NCI-H774 (cell line): Measurements from ENCODE around the gene MPRIP.
"Not testable (repeated sequence)": the region's sequence is repeated elsewhere in the genome, so short reads cannot be mapped to it uniquely, and the experiment has no call there.

Experiments
- DNase-seq: peaks from one replicate; lab custom pipeline; 2025; lab: John Stamatoyannopoulos, UW

Gene MPRIP

GRCh38 chr17:17011043-17011907 lies 31.0 kb upstream of the MPRIP start:
- not testable (repeated sequence) for DNase-seq

- DNase-seq, result not testable (repeated sequence)
Measured at GRCh38 chr17:17013828-17014747, 28.2 kb upstream of the MPRIP start.

- not testable (repeated sequence) for DNase-seq
Measured at GRCh38 chr17:17014748-17015124, 27.5 kb upstream of the MPRIP start.

- no peak for DNase-seq
Measured at GRCh38 chr17:17015230-17015629, 27.0 kb upstream of the MPRIP start.

- not testable (repeated sequence) for DNase-seq
Measured at GRCh38 chr17:17016199-17017197, 25.8 kb upstream of the MPRIP start.

GRCh38 chr17:17017343-17018014 lies 24.8 kb upstream of the MPRIP start:
- DNase-seq, result no peak

- DNase-seq, result no peak
Measured at GRCh38 chr17:17018021-17018441, 24.2 kb upstream of the MPRIP start.

- no peak for DNase-seq
Measured at GRCh38 chr17:17018612-17019429, 23.4 kb upstream of the MPRIP start.

GRCh38 chr17:17019430-17019762 lies 22.9 kb upstream of the MPRIP start:
- no peak for DNase-seq

- no peak for DNase-seq
Measured at GRCh38 chr17:17019891-17020456, 22.3 kb upstream of the MPRIP start.

GRCh38 chr17:17020821-17021193 lies 21.4 kb upstream of the MPRIP start:
- DNase-seq, result no peak

GRCh38 chr17:17021194-17021863 lies 20.9 kb upstream of the MPRIP start:
- no peak for DNase-seq

GRCh38 chr17:17022011-17022410 lies 20.2 kb upstream of the MPRIP start:
- DNase-seq, result no peak

GRCh38 chr17:17022456-17022855 lies 19.8 kb upstream of the MPRIP start:
- no peak for DNase-seq

GRCh38 chr17:17024778-17025300 lies 17.4 kb upstream of the MPRIP start:
- DNase-seq, result no peak

- DNase-seq, result no peak
Measured at GRCh38 chr17:17025621-17026020, 16.6 kb upstream of the MPRIP start.

- no peak for DNase-seq
Measured at GRCh38 chr17:17026163-17026562, 16.1 kb upstream of the MPRIP start.

GRCh38 chr17:17027442-17028058 lies 14.7 kb upstream of the MPRIP start:
- DNase-seq, result no peak
